GM23338 (cell line): ENCODE results near the gene AGAP1.
"Not testable (repeated sequence)": the region's sequence is repeated elsewhere in the genome, so short reads cannot be mapped to it uniquely, and the experiment has no call there.

ENCODE experiments used
- EZH2 ChIP-seq: fragments of 200-600 bp; sonication (generic); IDR thresholded peaks from one replicate; pipeline ENCODE4 v1.8.0; 2017; ENCODE audit warnings: antibody characterized with exemption, mild to moderate bottlenecking, low read depth; ENCODE audit not compliant: unreplicated experiment
- EZH2phosphoT487 ChIP-seq: fragments of 200-600 bp; sonication (generic); IDR thresholded peaks from one replicate; pipeline ENCODE4 v1.8.1; 2018; ENCODE audit warnings: antibody characterized with exemption; ENCODE audit not compliant: unreplicated experiment
- JUNB ChIP-seq: IDR thresholded peaks from one replicate; pipeline ENCODE4 v1.6.1; 2016; ENCODE audit warnings: antibody characterized with exemption; ENCODE audit not compliant: unreplicated experiment
- NANOG ChIP-seq: IDR thresholded peaks from 2 replicates; pipeline ENCODE4 v1.6.1; 2016; ENCODE audit warnings: antibody characterized with exemption, borderline replicate concordance
- POLR2AphosphoS5 ChIP-seq: IDR thresholded peaks from 2 replicates; pipeline ENCODE4 v1.6.1; 2016; ENCODE audit warnings: antibody characterized with exemption, low read depth
- STAT1 ChIP-seq: IDR thresholded peaks from one replicate; pipeline ENCODE4 v1.6.1; 2016; ENCODE audit warnings: antibody characterized with exemption; ENCODE audit not compliant: unreplicated experiment
- ZNF331 ChIP-seq: fragments of 250-450 bp; sonication (Bioruptor Pico); IDR thresholded peaks from 2 replicates; pipeline ENCODE4 v1.5.0; 2020; ENCODE audit warnings: low read depth, mild to moderate bottlenecking, moderate library complexity
- TF ChIP-seq, protein P1 (sequence below): IDR thresholded peaks from 2 replicates; pipeline ENCODE4 v1.6.1; 2016; ENCODE audit warnings: antibody characterized with exemption
- TF ChIP-seq, protein P2 (sequence below), 2 experiments: fragments of 200-600 bp in 1 of 2; sonication (generic) in 1 of 2; conservative IDR thresholded peaks; 2 replicates each; pipeline versions ENCODE4 v1.5.1 to v1.6.1; 2016 to 2017; ENCODE audit warnings: antibody characterized with exemption in 2 of 2, low read depth in 2 of 2, mild to moderate bottlenecking in 2 of 2, moderate library complexity in 1 of 2
- TF ChIP-seq, protein P3 (sequence below): IDR thresholded peaks from one replicate; pipeline ENCODE4 v1.6.1; 2018; ENCODE audit warnings: antibody characterized with exemption; ENCODE audit not compliant: unreplicated experiment

DNA sequence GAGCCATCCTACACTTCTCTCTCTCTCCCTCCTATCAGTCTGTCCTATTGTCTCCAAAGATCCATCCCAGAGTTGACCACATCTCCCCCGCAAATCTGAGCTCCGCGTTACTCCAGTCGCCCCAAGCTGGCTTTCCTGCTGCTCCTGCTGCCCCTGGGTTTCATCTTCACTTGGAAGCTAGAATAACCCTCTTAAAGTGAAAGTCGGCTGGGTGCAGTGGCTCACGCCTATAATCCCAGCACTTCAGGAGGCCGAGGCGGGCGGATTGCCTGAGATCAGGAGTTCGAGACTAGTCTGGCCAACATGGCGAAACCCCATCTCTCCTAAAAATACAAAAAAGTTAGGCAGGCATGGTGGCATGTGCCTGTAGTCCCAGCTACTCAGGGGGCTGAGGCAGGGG is 647.8 kb downstream of the AGAP1 start:
- TF ChIP-seq, protein P1, sequence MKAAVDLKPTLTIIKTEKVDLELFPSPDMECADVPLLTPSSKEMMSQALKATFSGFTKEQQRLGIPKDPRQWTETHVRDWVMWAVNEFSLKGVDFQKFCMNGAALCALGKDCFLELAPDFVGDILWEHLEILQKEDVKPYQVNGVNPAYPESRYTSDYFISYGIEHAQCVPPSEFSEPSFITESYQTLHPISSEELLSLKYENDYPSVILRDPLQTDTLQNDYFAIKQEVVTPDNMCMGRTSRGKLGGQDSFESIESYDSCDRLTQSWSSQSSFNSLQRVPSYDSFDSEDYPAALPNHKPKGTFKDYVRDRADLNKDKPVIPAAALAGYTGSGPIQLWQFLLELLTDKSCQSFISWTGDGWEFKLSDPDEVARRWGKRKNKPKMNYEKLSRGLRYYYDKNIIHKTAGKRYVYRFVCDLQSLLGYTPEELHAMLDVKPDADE, result not testable (repeated sequence)
- TF ChIP-seq, protein P2, sequence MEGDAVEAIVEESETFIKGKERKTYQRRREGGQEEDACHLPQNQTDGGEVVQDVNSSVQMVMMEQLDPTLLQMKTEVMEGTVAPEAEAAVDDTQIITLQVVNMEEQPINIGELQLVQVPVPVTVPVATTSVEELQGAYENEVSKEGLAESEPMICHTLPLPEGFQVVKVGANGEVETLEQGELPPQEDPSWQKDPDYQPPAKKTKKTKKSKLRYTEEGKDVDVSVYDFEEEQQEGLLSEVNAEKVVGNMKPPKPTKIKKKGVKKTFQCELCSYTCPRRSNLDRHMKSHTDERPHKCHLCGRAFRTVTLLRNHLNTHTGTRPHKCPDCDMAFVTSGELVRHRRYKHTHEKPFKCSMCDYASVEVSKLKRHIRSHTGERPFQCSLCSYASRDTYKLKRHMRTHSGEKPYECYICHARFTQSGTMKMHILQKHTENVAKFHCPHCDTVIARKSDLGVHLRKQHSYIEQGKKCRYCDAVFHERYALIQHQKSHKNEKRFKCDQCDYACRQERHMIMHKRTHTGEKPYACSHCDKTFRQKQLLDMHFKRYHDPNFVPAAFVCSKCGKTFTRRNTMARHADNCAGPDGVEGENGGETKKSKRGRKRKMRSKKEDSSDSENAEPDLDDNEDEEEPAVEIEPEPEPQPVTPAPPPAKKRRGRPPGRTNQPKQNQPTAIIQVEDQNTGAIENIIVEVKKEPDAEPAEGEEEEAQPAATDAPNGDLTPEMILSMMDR (conservative IDR thresholded peaks at IDR 0.05; ENCODE audit: low read depth in 2 of 2), result not testable (repeated sequence)
- TF ChIP-seq NANOG, POLR2AphosphoS5, ZNF331, EZH2, JUNB, STAT1, EZH2phosphoT487: not testable (repeated sequence)
- TF ChIP-seq, protein P3, sequence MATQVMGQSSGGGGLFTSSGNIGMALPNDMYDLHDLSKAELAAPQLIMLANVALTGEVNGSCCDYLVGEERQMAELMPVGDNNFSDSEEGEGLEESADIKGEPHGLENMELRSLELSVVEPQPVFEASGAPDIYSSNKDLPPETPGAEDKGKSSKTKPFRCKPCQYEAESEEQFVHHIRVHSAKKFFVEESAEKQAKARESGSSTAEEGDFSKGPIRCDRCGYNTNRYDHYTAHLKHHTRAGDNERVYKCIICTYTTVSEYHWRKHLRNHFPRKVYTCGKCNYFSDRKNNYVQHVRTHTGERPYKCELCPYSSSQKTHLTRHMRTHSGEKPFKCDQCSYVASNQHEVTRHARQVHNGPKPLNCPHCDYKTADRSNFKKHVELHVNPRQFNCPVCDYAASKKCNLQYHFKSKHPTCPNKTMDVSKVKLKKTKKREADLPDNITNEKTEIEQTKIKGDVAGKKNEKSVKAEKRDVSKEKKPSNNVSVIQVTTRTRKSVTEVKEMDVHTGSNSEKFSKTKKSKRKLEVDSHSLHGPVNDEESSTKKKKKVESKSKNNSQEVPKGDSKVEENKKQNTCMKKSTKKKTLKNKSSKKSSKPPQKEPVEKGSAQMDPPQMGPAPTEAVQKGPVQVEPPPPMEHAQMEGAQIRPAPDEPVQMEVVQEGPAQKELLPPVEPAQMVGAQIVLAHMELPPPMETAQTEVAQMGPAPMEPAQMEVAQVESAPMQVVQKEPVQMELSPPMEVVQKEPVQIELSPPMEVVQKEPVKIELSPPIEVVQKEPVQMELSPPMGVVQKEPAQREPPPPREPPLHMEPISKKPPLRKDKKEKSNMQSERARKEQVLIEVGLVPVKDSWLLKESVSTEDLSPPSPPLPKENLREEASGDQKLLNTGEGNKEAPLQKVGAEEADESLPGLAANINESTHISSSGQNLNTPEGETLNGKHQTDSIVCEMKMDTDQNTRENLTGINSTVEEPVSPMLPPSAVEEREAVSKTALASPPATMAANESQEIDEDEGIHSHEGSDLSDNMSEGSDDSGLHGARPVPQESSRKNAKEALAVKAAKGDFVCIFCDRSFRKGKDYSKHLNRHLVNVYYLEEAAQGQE, result not testable (repeated sequence)
